ENCODE results near the gene NRIP1.

The NRIP1 gene, protein sequence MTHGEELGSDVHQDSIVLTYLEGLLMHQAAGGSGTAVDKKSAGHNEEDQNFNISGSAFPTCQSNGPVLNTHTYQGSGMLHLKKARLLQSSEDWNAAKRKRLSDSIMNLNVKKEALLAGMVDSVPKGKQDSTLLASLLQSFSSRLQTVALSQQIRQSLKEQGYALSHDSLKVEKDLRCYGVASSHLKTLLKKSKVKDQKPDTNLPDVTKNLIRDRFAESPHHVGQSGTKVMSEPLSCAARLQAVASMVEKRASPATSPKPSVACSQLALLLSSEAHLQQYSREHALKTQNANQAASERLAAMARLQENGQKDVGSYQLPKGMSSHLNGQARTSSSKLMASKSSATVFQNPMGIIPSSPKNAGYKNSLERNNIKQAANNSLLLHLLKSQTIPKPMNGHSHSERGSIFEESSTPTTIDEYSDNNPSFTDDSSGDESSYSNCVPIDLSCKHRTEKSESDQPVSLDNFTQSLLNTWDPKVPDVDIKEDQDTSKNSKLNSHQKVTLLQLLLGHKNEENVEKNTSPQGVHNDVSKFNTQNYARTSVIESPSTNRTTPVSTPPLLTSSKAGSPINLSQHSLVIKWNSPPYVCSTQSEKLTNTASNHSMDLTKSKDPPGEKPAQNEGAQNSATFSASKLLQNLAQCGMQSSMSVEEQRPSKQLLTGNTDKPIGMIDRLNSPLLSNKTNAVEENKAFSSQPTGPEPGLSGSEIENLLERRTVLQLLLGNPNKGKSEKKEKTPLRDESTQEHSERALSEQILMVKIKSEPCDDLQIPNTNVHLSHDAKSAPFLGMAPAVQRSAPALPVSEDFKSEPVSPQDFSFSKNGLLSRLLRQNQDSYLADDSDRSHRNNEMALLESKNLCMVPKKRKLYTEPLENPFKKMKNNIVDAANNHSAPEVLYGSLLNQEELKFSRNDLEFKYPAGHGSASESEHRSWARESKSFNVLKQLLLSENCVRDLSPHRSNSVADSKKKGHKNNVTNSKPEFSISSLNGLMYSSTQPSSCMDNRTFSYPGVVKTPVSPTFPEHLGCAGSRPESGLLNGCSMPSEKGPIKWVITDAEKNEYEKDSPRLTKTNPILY (N-terminal part only)

GRCh38 chr21:15064576-15065391 lies at the start of gene NRIP1:
Gene NRIP1, minus strand, starts transcription at chr21:15065000. Its CDS starts 96,808 bp downstream, at chr21:14968192.
- peak; percentile 87 for DNase-seq (ENCODE audit: low spot score)
- in situ Hi-C loops (cut with MboI; ENCODE audit: low sequenced_read_pairs, unreplicated experiment) = no loop called here
- TF ChIP-seq, protein P1, sequence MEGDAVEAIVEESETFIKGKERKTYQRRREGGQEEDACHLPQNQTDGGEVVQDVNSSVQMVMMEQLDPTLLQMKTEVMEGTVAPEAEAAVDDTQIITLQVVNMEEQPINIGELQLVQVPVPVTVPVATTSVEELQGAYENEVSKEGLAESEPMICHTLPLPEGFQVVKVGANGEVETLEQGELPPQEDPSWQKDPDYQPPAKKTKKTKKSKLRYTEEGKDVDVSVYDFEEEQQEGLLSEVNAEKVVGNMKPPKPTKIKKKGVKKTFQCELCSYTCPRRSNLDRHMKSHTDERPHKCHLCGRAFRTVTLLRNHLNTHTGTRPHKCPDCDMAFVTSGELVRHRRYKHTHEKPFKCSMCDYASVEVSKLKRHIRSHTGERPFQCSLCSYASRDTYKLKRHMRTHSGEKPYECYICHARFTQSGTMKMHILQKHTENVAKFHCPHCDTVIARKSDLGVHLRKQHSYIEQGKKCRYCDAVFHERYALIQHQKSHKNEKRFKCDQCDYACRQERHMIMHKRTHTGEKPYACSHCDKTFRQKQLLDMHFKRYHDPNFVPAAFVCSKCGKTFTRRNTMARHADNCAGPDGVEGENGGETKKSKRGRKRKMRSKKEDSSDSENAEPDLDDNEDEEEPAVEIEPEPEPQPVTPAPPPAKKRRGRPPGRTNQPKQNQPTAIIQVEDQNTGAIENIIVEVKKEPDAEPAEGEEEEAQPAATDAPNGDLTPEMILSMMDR (IDR thresholded peaks at IDR 0.05; ENCODE audit: borderline replicate concordance, control extremely low read depth, extremely low read depth, insufficient read depth, missing control alignments) = no peak

DNA sequence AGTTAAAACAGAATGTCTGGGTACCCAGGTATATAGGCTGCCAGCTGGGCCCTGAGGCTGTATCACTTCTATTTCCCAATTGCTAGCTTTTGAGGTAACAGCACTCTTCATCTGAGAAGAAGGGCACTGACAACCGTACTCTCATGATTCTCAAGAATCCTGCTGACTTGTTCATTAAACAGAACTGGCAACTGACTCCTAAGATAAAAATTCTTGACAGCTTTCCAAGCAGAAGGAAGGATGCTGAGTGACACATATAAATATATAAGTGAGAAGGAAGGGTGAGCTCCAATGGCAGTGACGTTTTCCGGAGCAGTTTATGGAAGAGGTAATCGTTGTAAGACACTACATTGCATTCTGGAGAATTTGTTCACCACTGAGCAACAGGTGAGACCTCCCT lies 48.1 kb upstream of the NRIP1 start:
- in situ Hi-C loops (cut with MboI; ENCODE audit: low sequenced_read_pairs, unreplicated experiment) = no loop called here
- TF ChIP-seq, protein P1 (IDR thresholded peaks at IDR 0.05; ENCODE audit: borderline replicate concordance, control extremely low read depth, extremely low read depth, insufficient read depth, missing control alignments) = no peak
- no peak for DNase-seq (ENCODE audit: low spot score)

- in situ Hi-C loops (cut with MboI; ENCODE audit: low sequenced_read_pairs, unreplicated experiment) = no loop called here
- TF ChIP-seq, protein P1 (IDR thresholded peaks at IDR 0.05; ENCODE audit: borderline replicate concordance, control extremely low read depth, extremely low read depth, insufficient read depth, missing control alignments) = no peak
- DNase-seq (ENCODE audit: low spot score) = no peak
These were observed 44.0 kb upstream of the NRIP1 start for GRCh38 chr21:15108801-15109200.

GRCh38 chr21:15104470-15104869 lies 39.7 kb upstream of the NRIP1 start:
- TF ChIP-seq, protein P1 (IDR thresholded peaks at IDR 0.05; ENCODE audit: borderline replicate concordance, control extremely low read depth, extremely low read depth, insufficient read depth, missing control alignments) = no peak
- in situ Hi-C loops (cut with MboI; ENCODE audit: low sequenced_read_pairs, unreplicated experiment) = no loop called here
- DNase-seq (ENCODE audit: low spot score) = no peak

DNA sequence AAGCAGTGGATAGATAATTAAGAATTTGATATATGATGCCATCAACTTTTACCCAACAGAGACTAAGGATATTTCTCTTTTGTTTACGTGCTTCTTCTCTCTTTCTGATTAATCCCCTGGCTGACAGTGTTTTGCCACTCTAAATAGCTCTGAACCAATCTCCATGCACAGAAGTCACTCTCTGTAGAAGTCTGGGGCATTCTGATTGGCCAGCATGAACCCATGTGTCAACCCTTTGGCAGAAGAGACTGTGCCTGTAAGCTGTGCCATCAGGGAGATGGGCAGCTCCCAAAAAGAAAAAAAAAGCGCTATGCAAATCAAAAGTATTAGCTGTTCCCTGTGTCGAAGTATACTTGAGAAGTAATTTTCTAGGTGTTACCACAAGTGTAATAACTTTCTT lies 34.1 kb upstream of the NRIP1 start:
- in situ Hi-C loops (cut with MboI; ENCODE audit: low sequenced_read_pairs, unreplicated experiment) = no loop called here
- DNase-seq (ENCODE audit: low spot score) = no peak
- TF ChIP-seq, protein P1 (IDR thresholded peaks at IDR 0.05; ENCODE audit: borderline replicate concordance, control extremely low read depth, extremely low read depth, insufficient read depth, missing control alignments) = no peak

All from GM13976 (cell line).